ENCODE measurements around the gene ADPRS.

Gene ADPRS

DNA sequence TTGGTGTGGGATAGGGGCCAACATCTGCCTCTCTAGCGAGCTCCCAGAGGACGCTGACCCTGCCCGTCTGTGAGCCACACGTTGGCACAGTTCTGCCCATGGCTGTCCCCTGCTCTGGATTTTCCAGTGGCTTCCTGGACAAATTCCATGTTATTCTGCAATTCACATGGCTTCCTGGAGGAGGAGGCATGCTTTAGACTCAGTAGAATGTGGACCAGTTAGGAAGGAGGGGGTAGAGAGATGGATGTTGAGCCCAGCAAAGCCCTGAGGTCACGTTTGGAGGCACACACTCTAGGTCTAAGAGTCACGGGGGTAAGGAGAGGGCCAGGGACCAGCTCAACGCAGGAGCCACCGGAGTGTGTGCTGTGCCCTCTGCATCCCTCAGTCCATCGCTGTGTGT, 24.1 kb downstream of the ADPRS start:
- DNase-seq = no peak

DNA sequence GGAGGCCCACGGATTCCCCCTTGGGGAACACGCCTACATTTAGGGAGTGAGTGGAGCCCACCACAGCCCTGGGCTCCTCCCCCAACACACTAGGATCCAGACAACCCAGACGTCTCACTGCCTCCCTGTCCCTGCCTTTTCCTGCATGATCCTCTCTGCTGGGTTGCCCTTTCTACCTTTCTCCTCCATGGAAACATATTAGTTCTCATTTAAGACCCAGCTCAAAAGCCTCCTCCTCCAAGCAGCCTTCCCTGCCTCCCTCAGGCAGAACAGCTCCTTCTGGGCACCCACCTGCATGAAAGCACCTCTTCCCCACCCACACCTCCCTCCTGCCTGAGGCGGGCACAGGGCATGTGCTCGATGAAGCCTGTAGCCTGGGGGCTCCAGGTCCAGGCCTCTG, 25.7 kb downstream of the ADPRS start:
- no peak for DNase-seq

DNA sequence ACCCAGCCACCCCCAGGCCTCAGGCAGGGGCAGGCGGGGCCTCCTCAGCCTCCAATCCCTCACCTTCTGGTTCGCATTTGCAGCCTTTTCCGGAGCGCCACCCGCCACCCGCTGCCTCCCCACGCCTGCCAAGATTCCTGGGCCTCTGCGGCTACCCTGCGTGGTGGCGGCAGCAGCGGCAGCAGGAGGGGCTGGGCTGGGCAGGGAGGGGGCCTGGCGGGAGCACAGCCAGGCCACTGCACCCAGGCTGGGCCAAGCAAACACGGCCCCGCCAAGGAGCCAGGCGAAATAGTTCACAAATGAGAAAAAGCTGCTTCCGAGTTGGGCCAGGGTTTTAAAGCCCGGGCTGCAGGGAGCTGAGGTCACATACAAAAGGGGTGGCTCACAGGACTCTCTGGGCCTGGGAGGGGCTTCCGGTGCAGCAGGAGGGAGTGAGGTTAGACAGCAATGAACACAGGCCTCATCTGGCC, 26.5 kb downstream of the ADPRS start:
- no peak for DNase-seq

DNA sequence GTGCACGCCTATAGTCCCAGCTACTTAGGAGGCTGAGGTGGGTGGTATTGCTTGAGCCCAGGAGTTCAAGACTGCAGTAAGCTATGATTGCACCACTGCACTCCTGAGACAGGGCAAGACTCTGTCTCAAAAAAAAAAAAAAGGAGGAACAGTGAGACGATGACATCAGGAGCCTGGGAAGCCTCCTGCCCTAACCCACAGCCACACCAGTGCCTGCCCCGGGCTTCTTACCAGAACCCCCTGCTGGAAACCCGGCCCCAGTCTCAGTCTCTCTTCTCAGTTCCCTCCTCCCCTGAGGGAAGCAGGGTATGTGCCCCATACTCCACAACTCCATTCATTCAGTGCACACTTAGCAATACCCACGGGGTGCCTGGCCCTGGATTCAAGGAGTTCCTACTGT, 27.2 kb downstream of the ADPRS start:
- no peak for DNase-seq

DNA sequence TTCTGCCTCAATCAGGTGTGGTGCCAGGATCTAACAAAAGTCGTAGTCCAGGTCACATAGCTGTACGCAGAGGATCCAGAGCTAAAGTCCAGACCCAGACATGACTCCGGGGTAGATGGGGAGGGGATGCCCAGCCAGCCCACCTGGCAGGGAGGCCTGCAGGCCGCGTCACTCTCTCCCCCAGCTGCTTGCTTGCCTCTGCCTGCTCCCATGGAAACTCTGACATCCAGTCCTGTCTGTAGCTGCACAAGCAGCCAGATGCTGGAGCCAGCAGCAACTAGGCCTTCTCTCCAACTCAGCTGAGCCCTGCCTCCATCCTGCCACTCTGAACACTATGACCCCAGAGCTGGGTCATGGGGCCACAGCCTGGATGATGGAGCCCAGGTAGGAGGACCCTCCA, 28.2 kb downstream of the ADPRS start:
- DNase-seq = no peak

DNA sequence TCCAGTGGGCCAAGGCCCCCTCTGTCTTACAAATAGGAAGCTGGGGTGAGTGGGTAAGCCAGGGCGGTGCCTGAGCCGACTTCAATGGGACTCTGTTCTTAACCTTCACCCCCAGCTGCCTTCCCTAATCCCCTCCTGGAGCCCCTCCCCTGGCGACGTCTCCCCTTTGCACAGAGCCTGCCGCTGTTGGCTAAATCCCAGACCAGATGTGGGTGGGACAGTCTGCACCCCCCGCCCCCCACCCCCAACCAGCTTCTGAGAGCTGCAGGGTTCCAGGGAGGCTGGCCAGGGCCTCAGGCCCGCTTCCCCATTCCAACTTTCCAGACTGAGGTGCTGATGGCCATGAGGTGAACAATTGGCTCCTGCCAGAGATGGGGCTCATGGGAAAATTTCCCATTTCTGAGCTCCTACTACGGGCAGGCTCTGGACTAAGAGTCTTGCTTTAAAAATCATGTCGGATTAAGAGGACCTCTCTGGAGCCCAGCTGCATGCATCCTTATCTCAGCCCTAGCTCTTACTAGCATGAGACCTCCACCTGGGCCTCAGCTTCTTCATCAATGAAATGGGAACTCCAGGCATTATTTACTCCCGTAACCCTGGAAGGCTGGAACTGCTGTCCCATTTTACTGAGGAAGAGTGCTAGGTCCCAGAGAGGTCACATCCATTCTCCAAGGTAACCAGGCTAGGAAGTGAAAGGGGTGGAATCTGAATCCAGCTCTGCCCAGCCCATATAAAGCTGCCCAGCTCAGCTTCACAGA, 29.9 kb downstream of the ADPRS start:
- peak in 1 of 2 experiments; percentile 18 for DNase-seq

DNA sequence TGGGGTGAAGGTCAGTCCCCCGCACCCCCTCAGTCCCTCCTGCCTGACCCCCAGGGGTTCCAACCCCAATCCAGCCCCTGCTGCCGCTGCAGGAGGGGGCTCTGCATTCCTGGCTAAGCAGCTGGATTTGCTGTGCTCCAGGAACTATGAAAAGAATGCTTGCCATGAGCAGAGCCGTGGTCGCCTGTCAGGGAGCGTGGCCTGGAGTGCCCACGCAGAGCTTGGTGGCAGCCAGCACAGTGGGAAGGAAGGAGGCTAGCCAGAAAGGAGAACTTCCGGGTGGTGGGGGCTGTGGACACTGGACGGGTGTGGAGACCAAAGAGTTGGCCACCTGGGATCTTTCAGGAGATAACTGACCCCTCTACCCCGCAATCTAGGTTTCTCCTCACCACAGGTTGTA, 30.8 kb downstream of the ADPRS start:
- DNase-seq = no peak

DNA sequence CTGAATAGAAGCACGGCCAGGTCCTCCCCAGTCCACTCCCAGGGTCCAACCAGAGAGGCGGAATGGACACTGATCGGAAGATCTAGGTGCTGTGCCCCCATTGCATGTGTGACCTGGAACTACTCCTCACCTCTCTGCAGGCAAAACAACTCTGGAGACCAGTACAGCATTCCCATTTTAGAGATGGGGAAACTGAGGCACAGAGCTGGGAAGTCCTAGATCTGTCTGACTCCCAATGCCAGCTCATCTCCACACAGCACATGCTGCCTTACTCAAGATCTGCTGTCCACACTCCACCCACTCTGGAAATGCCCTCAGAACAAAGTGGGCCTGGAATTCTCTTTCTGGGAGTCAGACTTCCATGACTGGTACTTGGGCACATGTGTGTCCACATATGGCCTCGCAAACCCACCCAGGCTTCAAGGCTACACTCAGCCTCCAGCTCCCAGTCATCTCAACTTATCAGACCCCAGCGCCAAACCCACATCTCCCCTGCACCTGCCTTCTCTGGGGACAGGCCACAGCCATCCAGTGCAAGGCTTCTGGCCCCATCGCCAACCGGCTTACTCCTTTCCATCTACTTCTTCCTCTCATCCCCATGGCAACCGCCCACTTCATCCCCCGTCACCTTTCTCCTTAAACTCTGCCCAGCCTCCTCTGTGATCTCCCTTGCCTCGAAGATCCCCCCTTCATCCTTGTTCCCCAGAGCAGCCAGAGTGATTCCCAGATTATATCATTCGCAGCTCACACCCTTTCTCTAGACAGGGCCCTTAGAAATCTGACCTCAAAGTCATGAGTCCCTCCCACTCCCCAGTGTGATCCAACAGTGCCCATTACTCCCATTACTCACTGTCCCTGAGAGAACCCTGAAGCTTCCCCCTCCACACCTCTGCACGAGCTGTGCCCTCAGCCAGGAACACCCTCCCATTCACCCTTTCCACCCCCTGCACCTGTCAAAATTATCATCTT, 33.7 kb downstream of the ADPRS start:
- no peak for DNase-seq

DNA sequence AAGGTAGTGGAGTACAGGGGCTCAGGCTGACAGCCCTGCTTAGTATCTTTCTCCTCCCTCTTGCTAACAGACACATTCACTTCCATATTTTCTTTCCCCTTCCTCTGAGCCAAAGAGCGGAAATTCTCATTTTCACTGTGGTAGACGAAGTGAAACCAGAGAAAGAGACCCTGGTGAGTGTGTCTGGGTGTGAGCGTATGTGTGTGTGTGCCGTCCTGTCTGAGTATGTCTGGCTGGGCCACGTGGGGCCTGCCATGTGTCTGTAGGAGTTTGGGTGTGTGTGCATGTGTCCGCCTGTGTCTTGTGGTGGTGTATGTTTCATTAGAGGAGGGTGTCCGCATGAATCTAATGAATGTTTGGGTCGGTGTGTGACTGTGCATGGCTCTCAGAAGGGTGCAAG, 34.7 kb downstream of the ADPRS start:
- DNase-seq = no peak

DNA sequence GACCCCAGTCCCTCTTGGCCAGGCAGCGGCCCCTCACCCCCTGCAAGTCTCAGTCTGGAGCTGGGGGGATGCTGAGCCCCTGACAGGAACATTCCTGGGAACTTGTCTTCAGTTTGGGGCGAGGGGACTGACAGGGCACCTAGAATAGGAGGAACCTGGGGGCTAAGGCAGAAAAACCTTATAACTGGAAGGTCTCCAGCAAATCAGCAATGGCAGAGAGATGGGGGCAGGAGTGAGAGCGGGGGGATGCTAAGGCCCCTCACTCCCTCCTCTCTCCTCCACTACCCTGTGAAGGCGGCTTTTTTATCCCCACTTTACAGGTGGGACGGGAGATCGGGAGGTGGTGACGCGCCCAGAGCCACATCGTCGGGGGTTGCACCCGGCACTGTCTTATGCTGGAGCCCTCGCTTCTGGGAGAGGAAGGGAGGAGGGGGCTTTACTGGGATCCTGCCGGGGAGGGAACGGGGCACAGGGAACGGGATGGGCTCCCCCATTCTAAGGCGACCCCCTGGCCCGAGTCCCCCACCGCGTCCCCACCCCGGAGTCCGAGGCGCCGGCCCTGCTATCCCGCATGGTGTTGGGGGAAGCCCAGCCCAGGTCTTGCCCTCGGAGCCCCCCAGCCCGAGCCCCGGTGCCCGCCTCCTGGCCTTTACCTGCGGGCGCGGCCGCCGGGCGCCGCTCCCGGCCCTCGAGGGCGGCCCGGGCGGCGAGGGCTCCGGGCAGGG, 35.9 kb downstream of the ADPRS start:
- no peak for DNase-seq

DNA sequence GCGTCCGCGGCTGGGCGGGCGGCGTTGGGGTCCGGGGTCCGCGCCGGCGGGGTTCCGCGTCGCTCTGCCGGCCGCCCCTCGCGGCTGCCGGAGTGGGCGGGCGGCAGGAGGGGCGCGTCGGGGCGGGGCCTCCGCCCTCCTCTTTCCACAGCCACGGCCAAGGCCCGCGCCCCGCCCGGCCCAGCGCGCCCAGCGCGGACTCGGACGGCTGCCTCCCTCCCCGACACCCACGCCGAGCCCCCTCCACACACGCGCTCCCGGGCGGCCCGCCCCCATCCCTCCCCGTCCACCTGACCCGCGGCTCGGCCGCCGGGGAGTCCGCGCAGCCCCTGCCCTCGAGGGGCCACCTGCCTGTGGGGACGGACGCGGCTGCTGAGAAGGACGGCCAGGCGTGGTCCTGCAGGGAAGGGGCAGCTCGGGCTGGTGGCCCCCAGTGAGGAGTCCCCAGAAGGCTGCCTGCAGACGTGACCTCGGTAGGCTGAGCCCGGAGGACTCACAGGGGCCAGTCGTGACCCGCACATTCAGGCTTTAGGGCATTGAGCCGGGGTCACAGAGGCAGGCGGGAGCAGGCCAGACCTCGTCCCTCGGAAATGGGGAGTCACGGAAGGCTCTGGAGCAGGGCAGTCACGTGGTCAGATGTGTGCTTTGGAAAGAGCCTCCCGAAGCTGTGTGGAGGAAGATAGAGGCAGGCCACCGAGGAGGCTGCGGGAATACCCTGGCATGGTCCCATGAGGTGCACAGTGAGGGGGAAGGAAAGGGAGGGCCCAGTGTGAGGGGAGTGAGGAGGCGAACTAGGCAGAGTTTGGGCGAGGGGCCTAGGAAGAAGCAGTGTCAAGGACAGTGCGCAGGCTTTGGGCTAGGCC, 36.7 kb downstream of the ADPRS start, which contains the start of gene COL8A2:
Gene COL8A2, minus strand, starts transcription at position 94 of the 863 bp plus-strand sequence. CDS start 24,980 bp downstream, outside the sequence.
- no peak for DNase-seq

DNA sequence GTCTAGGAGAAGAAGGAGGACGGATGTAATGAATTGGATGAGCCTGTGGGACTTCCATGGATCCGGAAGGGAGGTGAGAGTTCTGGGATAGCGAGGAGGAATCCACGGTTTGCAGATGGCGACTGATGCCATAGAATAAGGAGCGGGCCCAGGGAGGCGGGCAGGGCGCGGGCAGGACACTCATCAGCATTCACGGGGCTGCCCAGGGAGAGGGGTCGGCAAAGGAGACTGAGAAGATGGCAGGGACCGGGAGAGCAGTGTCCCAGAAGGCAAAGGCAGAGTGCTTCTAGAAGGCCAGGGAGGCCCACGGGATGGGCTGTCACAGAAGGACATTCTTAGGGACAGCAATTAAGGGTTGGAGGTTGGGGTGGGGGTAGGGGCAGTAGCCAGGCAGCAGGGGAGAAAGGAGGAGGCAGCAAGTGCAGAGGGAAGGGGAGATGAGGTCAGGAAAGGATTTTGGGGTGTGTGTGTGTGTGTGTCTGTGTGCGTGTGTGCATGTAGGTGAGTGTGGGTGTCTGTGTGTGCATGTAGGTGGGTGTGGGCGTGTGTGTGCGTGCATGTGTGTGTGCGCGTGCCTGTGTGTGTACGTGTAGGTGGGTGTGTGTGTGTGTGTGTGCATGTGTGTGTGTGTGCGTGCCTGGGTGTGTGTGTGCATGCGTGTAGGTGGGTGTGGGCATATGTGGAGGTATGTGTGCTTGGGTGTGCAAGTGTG, 37.5 kb downstream of the ADPRS start:
- DNase-seq = no peak

DNA sequence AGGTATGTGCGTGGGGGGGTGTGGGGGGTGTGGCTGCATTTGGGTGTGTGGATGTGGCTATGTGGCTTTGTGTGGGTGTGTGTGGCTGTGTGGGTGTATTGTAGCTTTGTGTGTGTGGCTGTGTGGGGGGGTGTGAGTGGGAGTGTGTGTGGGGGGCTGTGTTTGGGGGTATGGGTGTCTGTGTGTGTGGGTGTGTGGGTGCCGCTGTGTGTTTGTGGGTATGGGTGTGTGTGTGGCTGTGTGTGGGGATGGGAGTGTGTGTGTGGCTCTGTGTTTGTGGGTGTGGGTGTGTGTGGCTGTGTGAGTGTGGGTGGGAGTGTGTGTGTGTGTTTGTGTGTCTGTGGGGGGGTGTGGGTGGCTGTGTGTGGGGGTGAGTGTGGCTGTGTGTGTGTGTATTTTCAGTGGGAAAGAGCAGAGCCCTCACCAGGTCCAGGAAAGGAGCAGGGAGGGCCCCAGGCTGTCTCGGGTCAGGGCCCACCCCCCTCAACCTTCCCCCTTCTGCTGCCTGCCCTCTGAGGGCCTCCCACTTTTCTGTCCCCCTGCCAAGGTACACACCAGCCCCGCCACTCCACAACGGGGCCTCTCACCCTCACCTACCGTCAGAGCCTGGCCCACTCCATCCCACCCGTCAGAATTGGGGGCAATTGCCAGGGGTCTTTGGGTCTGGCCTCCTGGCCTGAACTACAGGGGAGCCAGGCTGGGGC, 38.3 kb downstream of the ADPRS start:
- no peak for DNase-seq

DNA sequence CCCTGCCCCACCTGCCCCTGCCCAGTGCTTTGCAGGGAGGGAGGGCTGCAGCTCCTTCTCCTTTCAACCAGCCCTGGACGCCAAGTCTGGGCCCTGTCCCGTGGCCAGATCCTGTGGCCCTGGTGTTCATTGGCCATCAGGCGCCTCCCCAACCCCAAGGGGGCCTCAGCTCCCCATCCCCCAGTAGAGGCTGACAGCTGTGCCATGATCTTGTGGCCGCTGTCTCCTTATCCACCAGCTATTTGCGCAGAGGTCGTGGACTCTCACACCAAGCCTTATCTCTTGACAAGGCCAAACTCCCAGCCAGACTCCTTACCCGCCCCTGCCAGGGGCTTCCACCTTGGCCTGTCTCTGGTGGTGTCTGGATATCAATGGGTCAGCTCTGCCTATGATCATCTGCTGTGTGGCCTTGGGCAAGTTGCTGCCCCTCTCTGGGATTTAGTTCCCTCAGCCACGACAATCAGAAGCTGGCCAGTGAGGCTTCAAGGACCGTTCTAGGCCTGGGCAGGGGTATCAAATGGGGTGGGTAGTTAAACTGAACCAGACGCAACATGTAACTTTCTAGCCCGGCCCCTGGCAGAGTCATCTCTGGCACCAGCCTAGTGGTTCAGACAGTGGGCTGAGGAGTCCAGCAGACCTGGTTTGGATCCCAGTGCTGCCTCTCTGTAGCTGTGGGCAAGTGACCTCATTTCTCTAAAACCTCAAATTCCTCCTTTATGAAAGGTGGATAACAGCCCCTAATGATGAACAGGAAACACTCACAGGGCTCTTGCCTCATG, 39.6 kb downstream of the ADPRS start:
- no peak for DNase-seq

DNA sequence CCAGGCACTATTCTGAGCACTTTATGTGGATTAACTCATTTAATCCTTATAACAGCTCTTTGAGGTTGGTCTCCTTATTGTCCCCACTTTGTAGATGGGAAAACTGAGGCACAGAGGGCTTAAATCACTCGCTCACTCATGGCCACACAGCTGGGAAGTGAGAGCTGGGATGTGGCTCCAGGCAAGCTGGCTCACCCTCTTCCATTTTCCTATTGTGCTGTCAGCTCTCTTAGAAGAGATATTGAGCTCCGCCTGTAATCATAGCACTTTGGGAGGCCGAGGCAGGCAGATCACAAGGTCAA, 40.2 kb downstream of the ADPRS start:
- DNase-seq = no peak

DNA sequence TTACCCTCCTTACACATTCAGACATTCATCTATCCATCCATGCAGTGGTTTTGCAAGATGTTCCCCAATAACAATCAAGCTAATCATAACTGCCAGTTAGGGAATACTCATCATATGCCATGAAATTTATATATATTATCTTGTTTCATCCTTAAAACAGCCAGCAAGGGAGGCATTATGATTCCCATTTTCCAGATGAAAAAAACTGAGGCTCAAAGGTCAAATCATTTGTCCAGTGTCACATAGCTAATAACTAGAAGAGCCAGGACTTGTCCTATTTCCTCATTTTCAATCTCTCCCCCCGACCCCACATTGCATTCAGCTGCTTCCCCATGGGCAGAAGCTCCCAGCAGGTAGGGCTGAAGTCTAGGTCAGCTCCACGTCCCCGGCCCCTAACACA, 43.3 kb downstream of the ADPRS start:
- DNase-seq = no peak

DNA sequence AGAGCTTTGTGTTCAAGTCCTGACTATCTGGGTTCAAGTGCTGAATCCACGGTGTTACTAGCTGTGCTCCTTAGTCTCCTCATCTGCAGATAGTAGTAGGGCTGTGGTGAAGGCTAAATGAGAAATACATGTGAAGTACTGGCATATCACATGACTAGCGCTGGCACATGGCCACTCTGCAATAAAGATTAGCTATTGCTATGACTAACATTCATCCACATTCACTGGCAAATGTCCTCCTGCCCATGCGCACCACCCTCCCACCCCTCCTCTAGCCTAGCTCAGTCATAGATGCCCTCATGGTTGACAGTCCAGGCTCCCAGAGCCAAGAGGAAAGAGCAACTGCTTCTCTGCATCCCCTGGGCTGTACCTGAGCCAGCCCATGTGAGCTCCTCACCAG, 44.8 kb downstream of the ADPRS start:
- DNase-seq = no peak

DNA sequence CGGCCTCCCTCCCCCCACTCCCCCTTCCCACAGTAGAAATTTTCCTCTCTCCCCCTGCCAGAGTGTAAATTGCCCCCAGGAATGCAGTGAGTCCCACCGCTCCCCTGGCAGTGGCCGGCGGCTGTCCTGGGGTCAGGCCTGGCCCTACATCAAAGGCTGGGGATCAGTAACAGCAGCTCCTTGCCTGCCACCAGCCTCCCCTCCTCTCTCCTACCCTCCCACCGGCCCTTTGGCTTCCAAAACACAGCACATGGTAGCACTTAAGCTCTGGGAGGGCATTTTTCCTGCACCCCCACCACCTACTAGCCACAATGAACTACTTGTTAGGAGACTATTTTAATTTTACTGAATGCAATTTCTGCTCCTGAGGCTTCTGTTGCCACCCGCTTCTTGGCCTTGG, 45.3 kb downstream of the ADPRS start:
- DNase-seq = no peak

DNA sequence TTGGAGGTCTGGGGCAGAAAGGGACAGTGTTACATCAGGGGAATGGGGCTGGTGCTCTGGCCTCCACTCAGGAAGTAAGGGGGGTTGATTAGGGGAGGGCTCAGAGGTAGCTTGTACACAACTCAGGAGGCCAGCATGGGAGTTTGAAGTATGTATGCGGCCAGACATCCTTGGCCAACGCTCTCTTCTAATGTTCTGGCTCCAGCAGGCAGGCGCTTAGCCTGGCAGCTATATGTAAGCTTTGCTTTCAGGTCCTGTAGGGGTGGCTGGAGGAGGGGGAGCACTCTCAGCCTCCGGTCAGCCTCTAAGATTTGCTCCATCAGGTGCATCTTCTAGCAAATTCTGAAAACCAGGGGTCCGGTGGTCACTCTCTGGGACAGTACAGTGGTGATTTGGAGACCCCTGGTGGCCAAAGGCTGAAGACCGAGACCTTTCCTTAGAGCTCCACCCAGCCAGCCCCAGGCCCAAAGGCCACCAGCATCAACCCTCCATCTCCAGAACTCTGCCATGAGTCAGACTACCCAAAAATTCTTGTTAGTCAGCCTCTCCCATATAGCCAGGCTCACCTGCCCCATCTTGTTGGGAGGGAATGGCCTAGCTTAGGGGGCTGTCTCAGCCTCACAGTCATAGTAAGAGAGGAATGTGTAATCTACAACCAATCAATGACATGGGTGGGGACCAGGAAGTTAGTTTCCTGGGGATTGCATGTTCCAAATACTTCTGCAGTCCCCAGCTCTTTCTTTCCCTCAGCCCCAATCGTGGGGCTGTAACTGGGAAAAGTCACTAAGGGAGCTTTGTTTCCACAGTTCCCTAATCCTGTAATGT, 46.0 kb downstream of the ADPRS start:
- peak in 1 of 2 experiments; percentile 35 for DNase-seq
